Epithelial cell of proximal tubule (primary cell): ENCODE measurements around the gene SMAD4. TPM values are rescaled to one million over a fixed set of nuclear protein-coding genes. Genes with fewer than 3 reads are reported as not detected.

Source experiments
- DNase-seq: peaks from one replicate; pipeline ENCODE4 v3.0.0-alpha.2; 2011; ENCODE audit warnings: low read depth
- H3K4me3 ChIP-seq: 2 replicates; pipeline ENCODE4 v1.5.1; 2011; ENCODE audit warnings: low read depth, mild to moderate bottlenecking, low read length
- CTCF ChIP-seq: conservative IDR thresholded peaks from 2 replicates; pipeline ENCODE4 v1.5.1; 2012; ENCODE audit warnings: low read depth, mild to moderate bottlenecking, low read length
- total RNA-seq: library from RNA; depleted of rRNA; stranded (reverse); fragments of >200 nt; gene quantifications from 2 replicates; pipeline ENCODE4 v1.2.3, GENCODE V29; 2015

Gene SMAD4
- total RNA-seq, 1 donor from 2014 or later: 82.6 TPM

- no peak overlapping the region for H3K4me3 ChIP-seq
- TF ChIP-seq CTCF: no peak
- no peak for DNase-seq
Measured at GRCh38 chr18:51068105-51068504, 38.1 kb downstream of the SMAD4 start.

- no peak for DNase-seq
- TF ChIP-seq CTCF: no peak
- no peak overlapping the region for H3K4me3 ChIP-seq
Measured at GRCh38 chr18:51069885-51070284, 39.9 kb downstream of the SMAD4 start.

GRCh38 chr18:51070545-51070944, 40.5 kb downstream of the SMAD4 start:
- no peak for DNase-seq
- H3K4me3 ChIP-seq: no peak overlapping the region
- TF ChIP-seq CTCF: no peak

- TF ChIP-seq CTCF: no peak
- no peak for DNase-seq
Measured at GRCh38 chr18:51072586-51073313, 42.7 kb downstream of the SMAD4 start.

GRCh38 chr18:51074605-51075004, 44.6 kb downstream of the SMAD4 start:
- TF ChIP-seq CTCF: no peak
- H3K4me3 ChIP-seq: no peak overlapping the region
- DNase-seq: no peak

More at GRCh38 chr18:51072586-51073313, 42.7 kb downstream of the SMAD4 start:
- no peak overlapping the region for H3K4me3 ChIP-seq

- no peak for TF ChIP-seq CTCF
- DNase-seq: no peak
- H3K4me3 ChIP-seq: no peak overlapping the region
Measured at GRCh38 chr18:51076503-51076902, 46.5 kb downstream of the SMAD4 start.

- no peak for TF ChIP-seq CTCF
- DNase-seq: no peak
- H3K4me3 ChIP-seq: no peak overlapping the region
Measured at GRCh38 chr18:51077217-51077616, 47.2 kb downstream of the SMAD4 start.
